ENCODE results near the gene SMARCC2.

The SMARCC2 gene

GRCh38 chr12:56129206-56129941 lies 59.9 kb downstream of the SMARCC2 start:
- Histone ChIP-seq H2AFZ (ENCODE audit: low read length, unreplicated experiment) (peak overlapping the region; percentile 37), H3K79me2 (ENCODE audit: control insufficient read depth, insufficient read depth, low read length, unreplicated experiment) (peaks cover 6% of the 10 kb centered on the region), H3K27ac (ENCODE audit: low read depth, low read length) (no peak overlapping the region), H3K27me3 (ENCODE audit: insufficient read depth, low read length) (no peaks in the 10 kb centered on the region), H3K4me3 (ENCODE audit: low read depth, low read length) (peak overlapping the region; percentile 86), H3K4me1 (ENCODE audit: control insufficient read depth, insufficient read depth, low read length, unreplicated experiment) (peaks cover 16% of the 10 kb centered on the region), H3K36me3 (ENCODE audit: insufficient read depth, low read length) (peaks cover 25% of the 10 kb centered on the region; the same call in 1 of the 2 replicates)

DNA sequence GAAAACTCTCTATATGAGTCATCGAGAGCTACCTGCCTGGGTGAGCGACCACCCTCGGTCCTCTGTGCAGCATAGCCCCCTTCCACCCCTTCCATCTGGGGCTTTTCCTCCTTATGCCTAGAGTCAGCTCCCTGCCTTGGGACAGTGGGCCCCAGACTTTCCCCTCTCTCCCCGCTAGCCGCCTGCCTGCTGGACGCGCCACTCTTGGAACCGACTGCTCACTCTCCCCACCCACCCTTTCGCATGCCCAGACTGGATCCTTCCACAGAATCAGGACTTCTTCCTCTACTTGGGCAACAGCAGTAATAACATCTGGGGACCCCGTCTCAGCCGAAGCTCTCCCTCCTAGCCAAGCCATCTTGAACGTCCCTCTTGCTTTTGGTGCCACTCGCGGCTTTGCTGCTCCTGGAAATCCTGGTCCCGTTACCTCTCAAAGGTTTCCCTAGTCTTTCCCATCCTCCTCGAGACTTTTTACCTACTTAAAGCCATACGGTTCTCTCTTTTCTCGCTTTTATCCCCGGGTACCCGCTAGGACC lies 60.5 kb downstream of the SMARCC2 start:
- Histone ChIP-seq H3K27me3 (ENCODE audit: insufficient read depth, low read length) (no peaks in the 10 kb centered on the region), H3K79me2 (ENCODE audit: control insufficient read depth, insufficient read depth, low read length, unreplicated experiment) (peaks cover 6% of the 10 kb centered on the region), H3K27ac (ENCODE audit: low read depth, low read length) (no peak overlapping the region), H3K4me1 (ENCODE audit: control insufficient read depth, insufficient read depth, low read length, unreplicated experiment) (peaks cover 16% of the 10 kb centered on the region), H3K4me3 (ENCODE audit: low read depth, low read length) (peak overlapping the region; percentile 86), H3K36me3 (ENCODE audit: insufficient read depth, low read length) (peaks cover 20% of the 10 kb centered on the region; the same call in 1 of the 2 replicates), H2AFZ (ENCODE audit: low read length, unreplicated experiment) (peak overlapping the region; percentile 37)

DNA sequence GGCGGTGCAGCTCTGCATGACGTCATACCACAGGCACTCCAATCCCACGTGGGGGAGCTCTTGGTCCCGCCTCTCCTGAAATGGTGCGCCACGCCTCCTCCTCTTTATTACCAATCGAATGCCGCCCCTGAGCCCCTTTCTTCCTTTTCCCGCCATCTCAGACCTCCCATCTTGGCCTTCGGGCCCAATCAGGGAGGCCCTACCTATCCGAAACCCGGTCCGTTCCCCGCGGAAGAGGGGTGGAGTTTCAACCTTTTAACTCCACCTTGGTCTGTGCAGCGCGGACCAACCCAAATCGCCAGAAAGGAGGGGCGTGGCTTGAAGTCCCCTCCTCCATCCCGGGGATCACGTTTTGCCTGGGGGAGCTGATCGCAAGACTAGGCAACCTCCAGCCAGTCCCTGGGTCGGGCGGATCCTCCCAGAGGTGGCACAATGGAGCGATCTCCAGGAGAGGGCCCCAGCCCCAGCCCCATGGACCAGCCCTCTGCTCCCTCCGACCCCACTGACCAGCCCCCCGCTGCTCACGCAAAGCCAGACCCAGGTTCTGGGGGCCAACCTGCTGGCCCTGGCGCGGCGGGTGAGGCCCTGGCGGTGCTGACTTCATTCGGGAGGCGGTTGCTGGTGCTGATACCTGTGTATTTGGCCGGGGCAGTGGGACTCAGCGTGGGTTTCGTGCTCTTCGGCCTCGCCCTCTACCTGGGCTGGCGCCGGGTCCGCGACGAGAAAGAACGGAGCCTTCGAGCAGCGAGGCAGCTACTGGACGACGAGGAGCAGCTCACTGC lies 61.2 kb downstream of the SMARCC2 start, which contains the start of gene ESYT1:
TSS of gene ESYT1 (plus strand) at position 380 of the 782 bp plus-strand sequence. CDS start at position 433, 53 bp downstream.
- Histone ChIP-seq H3K79me2 (ENCODE audit: control insufficient read depth, insufficient read depth, low read length, unreplicated experiment) (peaks cover 6% of the 10 kb centered on the region), H3K4me3 (ENCODE audit: low read depth, low read length) (peak within 1 kb of the TSS; percentile 86), H2AFZ (ENCODE audit: low read length, unreplicated experiment) (peak within 1 kb of the TSS; percentile 37), H3K27ac (ENCODE audit: low read depth, low read length) (peak within 1 kb of the TSS; percentile 43), H3K4me1 (ENCODE audit: control insufficient read depth, insufficient read depth, low read length, unreplicated experiment) (peaks cover 16% of the 10 kb centered on the region), H3K27me3 (ENCODE audit: insufficient read depth, low read length) (no peaks in the 10 kb centered on the region), H3K36me3 (ENCODE audit: insufficient read depth, low read length) (peaks cover 14% of the 10 kb centered on the region; the same call in 1 of the 2 replicates)

- peaks cover 16% of the 10 kb centered on the region for H3K4me1 ChIP-seq (ENCODE audit: control insufficient read depth, insufficient read depth, low read length, unreplicated experiment)
- peak overlapping the region; percentile 19 for H2AFZ ChIP-seq (ENCODE audit: low read length, unreplicated experiment)
- H3K79me2 ChIP-seq (ENCODE audit: control insufficient read depth, insufficient read depth, low read length, unreplicated experiment), result peaks cover 6% of the 10 kb centered on the region
- peak overlapping the region; percentile 86 for H3K4me3 ChIP-seq (ENCODE audit: low read depth, low read length)
- peaks cover 14% of the 10 kb centered on the region; the same call in 1 of the 2 replicates for H3K36me3 ChIP-seq (ENCODE audit: insufficient read depth, low read length)
- peak overlapping the region; percentile 43 for H3K27ac ChIP-seq (ENCODE audit: low read depth, low read length)
- H3K27me3 ChIP-seq (ENCODE audit: insufficient read depth, low read length), result no peaks in the 10 kb centered on the region
Measured at GRCh38 chr12:56127485-56127887, 61.8 kb downstream of the SMARCC2 start.

DNA sequence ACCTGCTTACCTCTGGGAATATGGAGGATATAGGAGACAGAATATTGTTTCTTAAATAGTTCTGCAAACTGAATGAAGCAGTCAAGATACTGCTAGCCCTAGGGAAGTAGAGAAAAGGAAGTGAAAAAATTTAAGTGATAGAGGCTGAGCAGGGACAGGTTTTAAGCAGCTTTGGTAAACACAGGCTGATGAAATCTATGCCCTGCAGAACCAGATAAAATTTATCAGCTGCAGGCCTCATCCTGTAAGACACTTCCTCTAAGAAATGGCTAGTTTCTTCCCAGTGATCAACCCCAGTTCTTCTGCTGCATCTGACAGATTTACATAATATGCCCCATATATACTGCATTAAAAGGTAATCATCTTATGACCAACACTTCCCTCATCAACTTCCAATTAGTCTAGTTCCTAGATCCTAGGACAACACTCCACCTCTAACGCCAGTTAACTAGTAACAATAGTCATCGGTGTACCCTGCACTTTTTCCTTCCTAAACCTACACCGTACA lies 62.5 kb downstream of the SMARCC2 start:
- no peak overlapping the region for H2AFZ ChIP-seq (ENCODE audit: low read length, unreplicated experiment)
- peak overlapping the region; percentile 86 for H3K4me3 ChIP-seq (ENCODE audit: low read depth, low read length)
- peak overlapping the region; percentile 43 for H3K27ac ChIP-seq (ENCODE audit: low read depth, low read length)
- no peaks in the 10 kb centered on the region for H3K27me3 ChIP-seq (ENCODE audit: insufficient read depth, low read length)
- peaks cover 10% of the 10 kb centered on the region; the same call in 1 of the 2 replicates for H3K36me3 ChIP-seq (ENCODE audit: insufficient read depth, low read length)
- peaks cover 16% of the 10 kb centered on the region for H3K4me1 ChIP-seq (ENCODE audit: control insufficient read depth, insufficient read depth, low read length, unreplicated experiment)
- H3K79me2 ChIP-seq (ENCODE audit: control insufficient read depth, insufficient read depth, low read length, unreplicated experiment), result peaks cover 6% of the 10 kb centered on the region

GRCh38 chr12:56124133-56124532 lies 65.2 kb downstream of the SMARCC2 start:
- Histone ChIP-seq H3K27ac (ENCODE audit: low read depth, low read length) (no peak overlapping the region), H3K36me3 (ENCODE audit: insufficient read depth, low read length) (no peaks in the 10 kb centered on the region), H2AFZ (ENCODE audit: low read length, unreplicated experiment) (no peak overlapping the region), H3K79me2 (ENCODE audit: control insufficient read depth, insufficient read depth, low read length, unreplicated experiment) (peaks cover 7% of the 10 kb centered on the region), H3K4me1 (ENCODE audit: control insufficient read depth, insufficient read depth, low read length, unreplicated experiment) (peaks cover 27% of the 10 kb centered on the region), H3K27me3 (ENCODE audit: insufficient read depth, low read length) (no peaks in the 10 kb centered on the region), H3K4me3 (ENCODE audit: low read depth, low read length) (no peak overlapping the region)

GRCh38 chr12:56122637-56123036 lies 66.6 kb downstream of the SMARCC2 start:
- Histone ChIP-seq H3K36me3 (ENCODE audit: insufficient read depth, low read length) (no peaks in the 10 kb centered on the region), H3K4me1 (ENCODE audit: control insufficient read depth, insufficient read depth, low read length, unreplicated experiment) (peaks cover 31% of the 10 kb centered on the region), H3K4me3 (ENCODE audit: low read depth, low read length) (no peak overlapping the region), H3K27me3 (ENCODE audit: insufficient read depth, low read length) (no peaks in the 10 kb centered on the region), H3K27ac (ENCODE audit: low read depth, low read length) (no peak overlapping the region), H3K79me2 (ENCODE audit: control insufficient read depth, insufficient read depth, low read length, unreplicated experiment) (peaks cover 5% of the 10 kb centered on the region), H2AFZ (ENCODE audit: low read length, unreplicated experiment) (no peak overlapping the region)

GRCh38 chr12:56121204-56121870 lies 67.9 kb downstream of the SMARCC2 start:
- Histone ChIP-seq H2AFZ (ENCODE audit: low read length, unreplicated experiment) (no peak overlapping the region), H3K27me3 (ENCODE audit: insufficient read depth, low read length) (no peaks in the 10 kb centered on the region), H3K4me1 (ENCODE audit: control insufficient read depth, insufficient read depth, low read length, unreplicated experiment) (peaks cover 20% of the 10 kb centered on the region), H3K4me3 (ENCODE audit: low read depth, low read length) (no peak overlapping the region), H3K36me3 (ENCODE audit: insufficient read depth, low read length) (peaks cover 5% of the 10 kb centered on the region; the same call in 1 of the 2 replicates), H3K27ac (ENCODE audit: low read depth, low read length) (no peak overlapping the region), H3K79me2 (ENCODE audit: control insufficient read depth, insufficient read depth, low read length, unreplicated experiment) (peaks cover 14% of the 10 kb centered on the region)

GRCh38 chr12:56120158-56120846 lies 69.0 kb downstream of the SMARCC2 start:
- Histone ChIP-seq H2AFZ (ENCODE audit: low read length, unreplicated experiment) (no peak overlapping the region), H3K79me2 (ENCODE audit: control insufficient read depth, insufficient read depth, low read length, unreplicated experiment) (peaks cover 14% of the 10 kb centered on the region), H3K27ac (ENCODE audit: low read depth, low read length) (no peak overlapping the region), H3K4me1 (ENCODE audit: control insufficient read depth, insufficient read depth, low read length, unreplicated experiment) (peaks cover 17% of the 10 kb centered on the region), H3K4me3 (ENCODE audit: low read depth, low read length) (0 out of 2 replicates have a peak overlapping the region, but pooled peaks have one; percentile 2), H3K36me3 (ENCODE audit: insufficient read depth, low read length) (peaks cover 5% of the 10 kb centered on the region; the same call in 1 of the 2 replicates), H3K27me3 (ENCODE audit: insufficient read depth, low read length) (no peaks in the 10 kb centered on the region)

Data from ACC112 (cell line).